HG03342 (cell line): ENCODE results near the gene DNM2.
A peak's percentile ranks its signal among the peaks of the same experiment; 100 is the strongest.
"Not testable (repeated sequence)": the region's sequence is repeated elsewhere in the genome, so short reads cannot be mapped to it uniquely, and the experiment has no call there.

Source experiments
- ATAC-seq: cut with Tn5 transposase; IDR thresholded peaks from one replicate; pipeline ENCODE4 v1.9.1; 2021; ENCODE audit warnings: mild to moderate bottlenecking, moderate library complexity; ENCODE audit not compliant: unreplicated experiment

The DNM2 gene

GRCh38 chr19:10717356-10718204 is at the start of gene DNM2:
TSS of gene DNM2 (plus strand) at chr19:10718079. CDS start at chr19:10718243, 164 bp downstream.
- peak; percentile 79 for ATAC-seq

DNA sequence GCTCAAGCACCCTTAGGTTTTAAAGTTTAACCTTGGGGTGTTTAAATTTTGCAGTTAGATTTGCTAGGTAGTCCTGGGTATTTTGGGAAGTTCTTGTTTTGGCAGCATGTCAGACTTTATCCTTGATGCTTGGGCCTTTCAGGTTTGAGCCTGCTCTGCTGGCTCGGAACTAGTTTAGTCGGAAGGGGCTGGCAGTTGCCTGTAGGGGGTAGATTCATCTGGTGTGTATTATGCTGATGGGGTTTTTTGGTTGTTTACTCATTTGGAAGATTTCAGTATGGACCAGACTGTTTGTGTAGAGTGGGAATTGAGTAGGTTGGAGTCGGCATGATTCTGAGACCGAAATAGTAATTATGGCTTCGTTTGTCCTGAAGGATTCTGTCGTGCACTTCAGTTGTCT is 48.6 kb upstream of the DNM2 start:
- no peak for ATAC-seq

- ATAC-seq: no peak
Measured at GRCh38 chr19:10670182-10670581, 47.7 kb upstream of the DNM2 start.

DNA sequence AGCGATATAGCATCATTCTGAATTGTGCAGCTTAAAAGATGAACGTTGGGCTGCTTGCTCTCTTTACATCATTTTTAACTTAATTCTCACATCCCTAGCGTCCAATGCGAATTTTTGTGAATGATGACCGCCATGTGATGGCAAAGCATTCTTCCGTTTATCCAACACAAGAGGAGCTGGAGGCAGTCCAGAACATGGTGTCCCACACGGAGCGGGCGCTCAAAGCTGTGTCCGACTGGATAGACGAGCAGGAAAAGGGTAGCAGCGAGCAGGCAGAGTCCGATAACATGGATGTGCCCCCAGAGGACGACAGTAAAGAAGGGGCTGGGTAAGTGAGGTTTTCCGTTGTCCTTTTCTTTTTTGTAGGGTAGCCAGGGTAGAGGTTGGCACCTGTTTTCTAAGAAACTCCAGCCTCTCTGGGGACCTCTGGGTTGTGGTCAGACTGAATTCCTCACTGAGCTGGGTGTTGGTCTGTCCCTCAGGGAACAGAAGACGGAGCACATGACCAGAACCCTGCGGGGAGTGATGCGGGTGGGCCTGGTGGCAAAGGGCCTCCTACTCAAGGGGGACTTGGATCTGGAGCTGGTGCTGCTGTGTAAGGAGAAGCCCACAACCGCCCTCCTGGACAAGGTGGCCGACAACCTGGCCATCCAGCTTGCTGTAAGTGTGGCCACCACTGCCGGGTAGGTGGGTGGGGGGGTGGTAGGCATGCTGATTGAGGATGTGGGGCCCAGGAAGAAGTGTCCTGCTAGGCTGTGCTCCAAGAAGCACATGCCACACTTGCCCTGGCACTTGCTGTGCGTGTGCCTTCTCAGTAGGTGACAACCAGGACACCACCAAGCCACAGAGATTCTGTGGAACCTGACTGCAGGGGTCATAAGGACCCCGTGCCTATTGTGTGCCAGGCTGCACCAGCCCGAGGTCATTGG is 46.7 kb upstream of the DNM2 start:
- ATAC-seq: no peak

DNA sequence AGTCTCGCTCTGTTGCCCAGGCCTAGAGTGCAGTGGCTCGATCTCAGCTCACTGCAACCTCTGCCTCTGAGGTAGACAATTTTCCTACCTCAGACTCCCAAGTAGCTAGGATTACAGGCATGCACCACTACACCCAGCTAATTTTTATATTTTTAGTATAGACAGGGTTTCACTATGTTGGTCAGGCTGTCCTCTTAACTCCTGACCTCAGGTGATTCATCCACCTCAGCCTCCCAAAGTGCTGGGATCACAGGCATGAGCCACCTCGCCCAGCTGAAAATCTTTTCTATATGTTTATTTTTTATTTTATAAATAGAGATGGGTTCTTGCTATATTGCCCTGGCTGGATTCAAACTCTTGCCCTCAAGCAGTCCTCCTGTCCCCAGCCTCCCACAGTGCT is 46.0 kb upstream of the DNM2 start:
- ATAC-seq: not testable (repeated sequence)

- not testable (repeated sequence) for ATAC-seq
Measured at GRCh38 chr19:10675214-10675613, 42.7 kb upstream of the DNM2 start.

GRCh38 chr19:10677751-10678150 is 40.1 kb upstream of the DNM2 start:
- ATAC-seq: no peak

GRCh38 chr19:10678813-10679212 is 39.1 kb upstream of the DNM2 start:
- no peak for ATAC-seq

GRCh38 chr19:10679743-10680142 is 38.1 kb upstream of the DNM2 start:
- ATAC-seq: no peak

DNA sequence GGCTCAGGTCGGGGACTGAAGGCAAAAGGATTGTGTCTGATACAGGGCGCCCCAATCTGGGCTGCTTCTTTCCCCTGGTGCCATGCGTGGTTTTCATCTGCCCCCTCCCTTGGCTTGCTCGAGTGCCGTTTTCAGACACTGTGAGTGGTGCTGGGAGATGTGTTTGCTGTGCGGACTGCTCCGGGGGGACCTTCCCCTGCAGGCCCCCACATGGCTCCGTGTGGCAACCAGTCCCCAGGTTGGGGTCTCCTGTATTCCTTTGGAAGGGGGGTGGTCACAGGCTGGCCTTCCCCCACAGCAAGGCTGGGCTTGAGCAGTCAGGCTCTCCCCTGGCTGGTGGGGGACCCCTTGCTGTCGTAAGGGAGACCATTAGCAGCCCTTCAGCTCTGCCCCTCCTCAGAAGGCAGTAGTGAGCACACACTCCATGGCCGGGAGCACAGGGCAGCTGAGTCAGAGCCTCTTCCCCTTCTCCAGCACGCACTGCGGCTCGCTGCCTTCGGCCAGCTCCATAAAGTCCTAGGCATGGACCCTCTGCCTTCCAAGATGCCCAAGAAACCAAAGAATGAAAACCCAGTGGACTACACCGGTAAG is 37.2 kb upstream of the DNM2 start:
- ATAC-seq: no peak

DNA sequence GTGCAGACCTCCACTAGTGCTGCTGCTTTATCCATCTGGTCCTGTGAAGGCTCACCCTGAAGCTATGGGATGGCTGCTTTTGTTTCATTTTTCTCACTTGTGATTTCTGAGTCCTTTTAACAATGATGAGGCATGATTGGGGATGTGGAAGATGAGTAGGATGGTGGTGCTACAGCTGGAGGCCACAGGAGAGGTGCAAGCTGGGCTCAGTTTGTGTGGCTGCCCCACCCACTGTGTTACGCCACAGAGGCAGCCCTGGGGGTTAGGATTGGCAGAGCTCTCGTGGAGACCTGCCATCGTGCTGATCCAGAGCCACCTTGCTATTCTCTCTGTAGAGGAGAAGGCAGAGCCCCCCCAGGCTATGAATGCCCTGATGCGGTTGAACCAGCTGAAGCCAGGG is 36.2 kb upstream of the DNM2 start:
- ATAC-seq: no peak

- ATAC-seq: no peak
Measured at GRCh38 chr19:10682397-10683063, 35.3 kb upstream of the DNM2 start.

- ATAC-seq: no peak
Measured at GRCh38 chr19:10683064-10683426, 34.8 kb upstream of the DNM2 start.

- ATAC-seq: no peak
Measured at GRCh38 chr19:10683582-10683981, 34.3 kb upstream of the DNM2 start.

- ATAC-seq: no peak
Measured at GRCh38 chr19:10685210-10685609, 32.7 kb upstream of the DNM2 start.

DNA sequence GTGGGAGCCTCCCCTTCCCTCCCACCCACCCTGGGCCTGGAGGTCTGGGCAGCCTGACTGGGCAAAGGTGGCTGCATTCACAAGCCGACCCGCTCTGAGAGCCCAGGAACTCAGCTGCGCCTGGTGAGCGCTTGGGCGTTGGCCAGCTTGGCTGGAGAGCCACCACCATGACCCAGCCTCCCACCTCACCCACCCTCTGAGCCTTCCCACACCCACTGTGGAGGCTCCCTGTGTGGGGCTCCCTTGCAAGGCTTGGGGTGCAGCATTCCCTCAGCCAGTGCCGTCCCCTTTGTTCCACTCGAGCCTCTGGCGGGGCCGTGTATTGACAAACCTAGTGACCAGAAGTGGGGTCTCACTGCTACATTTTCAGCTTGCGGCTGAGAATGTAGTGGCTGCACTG is 31.7 kb upstream of the DNM2 start:
- no peak for ATAC-seq

DNA sequence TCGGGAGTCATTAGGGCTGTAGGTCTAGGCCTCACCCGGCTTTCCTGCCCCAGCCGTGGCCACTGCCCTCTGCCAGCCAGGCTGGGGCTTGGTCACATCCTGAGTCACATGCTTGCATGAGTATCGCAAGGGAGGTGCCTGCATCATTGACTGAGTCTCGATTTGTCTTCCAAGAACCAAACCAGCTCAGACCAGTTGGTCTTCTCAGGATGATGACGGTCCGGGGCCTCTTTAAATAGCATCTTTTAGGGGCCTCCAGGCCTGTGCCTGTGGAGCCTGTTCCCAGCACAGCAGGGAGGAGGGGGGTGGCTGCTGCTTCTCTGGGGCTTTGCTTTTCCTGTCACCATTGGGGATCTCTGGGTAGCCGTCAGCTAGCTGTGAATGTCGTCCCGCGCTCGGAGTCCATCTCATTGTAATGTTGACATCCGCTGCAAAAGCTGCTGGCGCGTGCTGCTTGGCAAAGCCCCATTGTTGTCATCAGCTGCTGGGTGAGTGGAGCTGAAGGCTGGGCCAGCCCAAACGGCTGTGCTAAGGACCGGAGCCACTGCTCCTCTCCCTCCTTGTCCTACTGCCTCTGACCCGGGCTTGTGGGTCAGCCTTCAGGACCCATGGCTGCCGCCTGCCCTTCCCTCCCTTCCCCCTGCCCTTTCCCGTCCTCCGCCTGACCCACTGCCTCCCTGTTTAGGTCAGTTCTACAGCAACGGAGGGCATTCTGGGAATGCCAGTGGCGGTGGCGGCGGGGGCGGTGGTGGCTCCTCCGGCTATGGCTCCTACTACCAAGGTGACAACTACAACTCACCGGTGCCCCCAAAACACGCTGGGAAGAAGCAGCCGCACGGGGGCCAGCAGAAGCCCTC is 31.0 kb upstream of the DNM2 start:
- ATAC-seq: no peak

DNA sequence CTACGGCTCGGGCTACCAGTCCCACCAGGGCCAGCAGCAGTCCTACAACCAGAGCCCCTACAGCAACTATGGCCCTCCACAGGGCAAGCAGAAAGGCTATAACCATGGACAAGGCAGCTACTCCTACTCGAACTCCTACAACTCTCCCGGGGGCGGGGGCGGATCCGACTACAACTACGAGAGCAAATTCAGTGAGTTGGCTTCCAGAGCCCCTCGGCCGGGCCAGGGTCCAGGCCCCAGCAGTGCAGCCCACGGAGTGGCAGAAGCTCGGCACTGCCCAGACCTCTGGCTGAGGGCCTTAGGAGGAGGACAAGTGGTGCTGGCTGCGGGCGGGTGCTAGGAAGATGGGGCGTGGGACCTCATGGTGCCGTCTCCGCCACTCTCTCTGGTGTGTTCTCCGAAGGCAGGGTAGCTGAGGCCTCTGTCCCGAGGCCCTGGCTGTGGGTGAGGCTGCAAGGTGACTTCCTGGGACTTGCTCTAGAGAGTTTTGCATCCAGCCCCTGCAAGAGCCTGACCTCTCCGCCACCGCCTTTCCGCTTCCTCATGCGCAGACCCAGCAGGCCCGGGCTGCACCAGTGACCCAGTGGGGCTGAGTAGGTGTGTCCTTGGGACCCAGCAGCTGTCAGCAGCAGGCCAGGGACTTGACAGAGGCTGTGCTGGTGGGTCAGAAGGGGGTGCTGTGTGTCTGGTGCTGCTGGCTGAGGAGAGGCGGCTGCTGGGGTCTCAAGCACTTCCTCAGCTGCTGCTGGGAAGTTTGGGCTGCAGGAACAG is 30.2 kb upstream of the DNM2 start:
- ATAC-seq: no peak

DNA sequence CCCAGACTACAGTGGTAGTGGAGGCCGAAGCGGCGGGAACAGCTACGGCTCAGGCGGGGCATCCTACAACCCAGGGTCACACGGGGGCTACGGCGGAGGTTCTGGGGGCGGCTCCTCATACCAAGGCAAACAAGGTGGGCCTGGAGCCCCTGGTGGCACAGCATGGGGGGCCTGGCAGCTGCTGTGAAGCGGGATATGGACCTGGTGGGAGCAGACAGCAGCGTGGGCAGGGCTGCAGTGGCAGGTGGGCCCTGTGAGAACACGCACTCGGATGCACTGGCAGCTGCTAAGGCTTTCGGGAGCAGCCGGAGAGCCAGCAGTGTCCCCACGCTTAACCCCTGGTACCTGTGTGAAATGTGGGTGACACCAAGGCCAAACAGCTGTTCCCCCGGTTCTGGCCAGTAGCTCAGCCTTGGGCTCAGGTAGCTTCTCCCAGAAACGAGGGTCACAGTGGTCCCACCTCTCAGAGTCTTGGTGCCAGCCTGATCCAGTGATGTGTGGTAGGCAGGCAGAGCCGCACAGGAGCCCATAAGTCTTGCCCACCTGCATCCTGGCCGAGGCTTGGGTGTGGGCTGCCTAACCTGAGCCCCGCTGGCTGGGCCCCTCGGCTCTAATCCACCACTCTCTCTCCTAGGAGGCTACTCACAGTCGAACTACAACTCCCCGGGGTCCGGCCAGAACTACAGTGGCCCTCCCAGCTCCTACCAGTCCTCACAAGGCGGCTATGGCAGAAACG is 29.2 kb upstream of the DNM2 start:
- ATAC-seq: no peak
